ENCODE results near the gene INF2.
"Not testable (repeated sequence)": the region's sequence is repeated elsewhere in the genome, so short reads cannot be mapped to it uniquely, and the experiment has no call there.

The INF2 gene

DNA sequence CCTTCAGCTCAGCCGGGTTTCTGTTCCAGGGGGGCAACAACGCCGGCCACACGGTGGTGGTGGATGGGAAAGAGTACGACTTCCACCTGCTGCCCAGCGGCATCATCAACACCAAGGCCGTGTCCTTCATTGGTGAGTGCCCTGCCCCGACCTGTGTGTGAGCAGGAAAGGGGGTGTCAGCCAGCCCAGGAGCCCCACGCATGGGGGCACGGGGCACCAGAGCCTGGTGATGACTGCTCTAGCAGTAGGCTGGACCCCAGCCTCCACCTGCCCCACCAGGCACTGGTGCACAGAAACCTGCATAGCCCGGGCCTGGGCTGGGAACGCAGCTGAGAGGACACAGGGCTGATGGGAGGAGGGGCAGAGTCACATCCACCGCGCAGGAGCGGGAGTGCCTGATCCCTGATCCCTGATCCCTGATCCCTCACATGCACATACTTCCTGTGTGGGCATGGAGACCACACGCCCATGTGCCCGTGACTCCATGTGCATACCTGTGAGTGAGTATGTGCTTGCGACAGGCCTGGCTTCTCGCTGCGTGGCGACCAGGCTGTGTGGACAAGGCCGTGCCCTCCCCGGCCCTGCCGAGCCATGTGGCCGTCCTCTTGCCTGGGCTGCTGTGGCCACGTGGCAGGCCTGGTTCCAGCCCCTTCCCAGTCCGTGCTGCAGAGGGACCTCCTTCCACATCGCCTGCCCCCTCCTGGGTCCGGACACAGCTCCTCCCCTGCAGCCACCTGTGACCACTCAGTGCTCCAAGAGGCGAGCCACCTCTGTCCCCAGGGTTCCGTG lies 45.8 kb downstream of the INF2 start:
- peak; percentile 52 for DNase-seq (ENCODE audit: low spot score)

DNA sequence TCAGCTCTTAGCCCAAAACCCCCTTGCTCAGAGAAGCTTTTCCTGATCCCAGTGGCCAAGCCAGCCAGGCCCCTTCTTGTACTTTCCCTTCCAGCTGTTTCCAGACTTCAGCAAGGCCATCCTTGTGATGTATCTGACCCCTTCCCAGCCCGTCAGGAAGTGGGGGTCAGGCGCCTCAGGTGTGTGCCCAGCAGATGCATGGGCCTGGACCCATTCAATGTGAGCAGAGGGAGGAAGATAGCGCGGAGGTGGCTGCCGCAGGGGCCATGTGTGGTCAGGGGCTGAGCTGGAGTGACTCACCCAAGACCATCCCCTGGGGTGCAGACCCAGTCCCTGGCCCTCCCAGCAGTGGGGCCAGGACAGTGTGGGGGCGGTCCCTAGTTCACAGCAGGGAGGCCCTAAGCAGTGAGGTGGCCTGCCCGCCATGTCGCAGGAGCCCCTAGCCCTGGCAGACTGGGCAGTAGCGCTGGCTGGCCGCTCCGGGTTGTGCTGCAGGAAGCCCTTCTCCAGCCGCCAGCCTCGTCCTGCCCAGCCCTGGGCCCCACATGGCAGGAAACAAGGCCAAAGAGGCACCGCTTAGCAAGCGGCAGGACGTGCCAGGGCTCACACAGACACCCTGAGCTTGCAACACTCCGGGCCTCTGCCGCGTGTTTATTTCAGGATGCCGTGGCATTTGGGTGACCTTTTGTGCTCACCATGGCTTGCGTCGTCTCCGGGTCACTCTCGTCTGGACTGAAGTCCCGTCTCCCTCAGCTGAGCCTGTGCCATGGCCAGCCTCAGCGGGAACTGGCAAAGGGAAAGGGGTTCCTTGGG lies 46.6 kb downstream of the INF2 start:
- DNase-seq (ENCODE audit: low spot score) = no peak

DNA sequence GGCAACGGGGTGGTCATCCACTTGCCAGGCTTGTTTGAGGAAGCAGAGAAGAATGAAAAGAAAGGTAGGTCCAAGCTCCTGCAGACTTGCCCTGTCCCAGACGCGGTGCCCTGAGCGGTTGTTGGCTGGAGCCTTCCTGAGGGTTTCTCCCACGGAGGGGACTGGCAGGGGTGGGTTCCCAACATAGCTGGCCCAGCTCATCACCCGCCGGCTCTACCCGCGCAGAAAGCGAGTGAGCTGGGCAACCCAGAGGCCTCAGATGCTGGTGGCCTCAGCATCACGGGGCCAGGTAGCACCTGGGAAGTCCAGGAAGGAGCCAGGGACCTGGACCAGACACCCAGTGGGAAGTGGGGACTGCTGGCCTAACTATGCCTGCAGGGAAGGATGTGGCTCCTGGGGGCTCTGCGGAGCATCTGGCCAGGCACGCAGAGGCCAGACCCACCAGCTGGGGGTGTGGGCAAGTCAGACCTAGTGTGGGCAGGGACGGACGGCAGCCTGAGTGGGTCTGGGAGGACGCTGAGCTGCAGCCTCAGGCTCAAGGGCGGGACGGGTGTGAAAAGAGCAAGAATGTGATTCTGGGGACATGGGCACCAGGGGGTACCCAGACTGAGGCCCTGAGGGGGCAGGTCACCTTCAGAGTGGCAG lies 49.1 kb downstream of the INF2 start:
- DNase-seq (ENCODE audit: low spot score) = no peak

DNA sequence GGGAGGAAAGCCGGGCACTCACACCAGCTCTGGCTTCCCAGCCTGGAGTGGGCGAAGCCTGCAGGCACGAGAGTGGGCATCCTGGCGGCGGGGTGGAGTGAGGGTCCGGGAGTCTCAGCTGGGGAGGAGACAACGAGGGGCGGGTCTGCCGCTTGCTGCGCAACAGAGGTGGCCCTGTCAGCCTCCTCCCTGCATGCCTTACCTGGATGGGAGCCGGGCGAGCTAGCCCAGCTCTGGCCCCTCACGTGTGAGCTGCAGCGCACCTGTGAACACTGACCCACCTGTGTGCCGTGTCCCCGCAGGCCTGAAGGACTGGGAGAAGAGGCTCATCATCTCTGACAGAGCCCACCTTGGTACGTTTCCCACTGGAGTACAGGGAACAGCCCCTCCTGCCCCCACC lies 49.6 kb downstream of the INF2 start:
- DNase-seq (ENCODE audit: low spot score) = no peak

DNA sequence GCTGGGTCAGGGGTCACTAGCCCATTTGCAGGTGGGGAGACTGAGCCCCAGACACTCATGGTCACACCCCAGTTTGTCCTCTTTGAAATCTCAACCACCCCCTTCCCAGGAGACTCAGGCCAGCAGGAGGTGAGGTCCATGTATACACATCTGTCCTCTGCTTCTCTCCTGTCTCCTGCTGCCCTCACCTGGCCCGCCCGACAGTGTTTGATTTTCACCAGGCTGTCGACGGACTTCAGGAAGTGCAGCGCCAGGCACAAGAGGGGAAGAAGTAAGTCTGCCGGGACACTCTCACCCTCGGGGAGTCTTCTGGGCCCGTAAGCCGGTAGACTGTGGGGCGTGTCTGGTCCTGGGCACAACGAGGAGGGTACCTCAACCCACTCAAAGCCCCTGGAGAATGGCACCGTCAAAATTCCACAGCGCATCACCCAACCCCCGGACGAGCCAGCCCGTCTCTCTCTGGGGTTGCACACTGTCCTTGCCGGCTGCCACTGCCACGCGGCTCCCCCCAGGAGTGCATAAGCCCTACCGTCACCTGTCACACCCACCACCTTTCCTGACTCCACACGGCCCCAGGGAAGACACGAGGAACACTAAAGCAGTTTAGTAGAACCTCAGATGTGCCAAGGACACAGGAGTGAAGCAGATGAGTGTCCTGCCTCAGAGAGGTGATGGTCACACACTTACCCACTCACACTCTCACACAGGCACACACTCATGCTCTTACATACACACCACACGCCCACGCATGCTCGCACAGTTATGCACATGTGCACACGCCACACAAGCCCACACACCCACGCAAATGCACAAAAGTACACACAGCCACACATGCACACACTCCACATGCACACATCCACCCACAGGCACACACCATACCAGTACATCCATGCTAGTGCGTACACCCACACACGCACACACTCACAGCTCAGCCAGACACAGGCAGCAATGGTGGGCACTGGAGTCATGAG lies 50.4 kb downstream of the INF2 start:
- no peak for DNase-seq (ENCODE audit: low spot score)

DNA sequence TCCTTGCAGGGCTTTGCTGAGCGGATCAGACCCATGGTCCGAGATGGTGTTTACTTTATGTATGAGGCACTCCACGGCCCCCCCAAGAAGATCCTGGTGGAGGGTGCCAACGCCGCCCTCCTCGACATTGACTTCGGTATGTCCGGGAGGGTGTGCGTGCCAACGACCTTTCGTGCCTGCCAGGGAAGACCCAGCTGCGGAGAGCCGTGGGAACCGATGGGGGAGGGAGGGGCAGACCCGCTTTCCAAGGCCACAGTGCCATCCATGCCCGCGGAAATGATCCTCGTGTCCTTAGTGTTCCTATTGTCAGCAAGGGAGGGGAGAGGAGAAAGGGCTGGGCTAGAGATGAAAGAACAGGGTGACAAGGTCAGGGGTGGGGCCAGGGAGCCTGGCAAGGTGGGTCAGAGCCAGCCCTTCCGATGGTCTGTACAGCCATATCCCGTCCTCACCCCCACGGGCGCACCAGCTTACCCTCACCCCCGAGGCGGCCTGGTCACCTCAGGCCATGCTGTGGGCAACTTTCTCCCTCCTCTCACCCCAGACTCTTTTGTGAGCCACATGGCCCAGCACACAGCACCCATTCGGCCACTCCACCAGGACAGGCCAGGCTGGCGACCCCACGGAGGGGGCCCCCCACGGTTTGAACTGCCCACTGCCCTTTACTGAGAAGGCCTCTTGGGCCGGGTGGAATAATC lies 51.8 kb downstream of the INF2 start:
- DNase-seq (ENCODE audit: low spot score) = peak; percentile 28

DNA sequence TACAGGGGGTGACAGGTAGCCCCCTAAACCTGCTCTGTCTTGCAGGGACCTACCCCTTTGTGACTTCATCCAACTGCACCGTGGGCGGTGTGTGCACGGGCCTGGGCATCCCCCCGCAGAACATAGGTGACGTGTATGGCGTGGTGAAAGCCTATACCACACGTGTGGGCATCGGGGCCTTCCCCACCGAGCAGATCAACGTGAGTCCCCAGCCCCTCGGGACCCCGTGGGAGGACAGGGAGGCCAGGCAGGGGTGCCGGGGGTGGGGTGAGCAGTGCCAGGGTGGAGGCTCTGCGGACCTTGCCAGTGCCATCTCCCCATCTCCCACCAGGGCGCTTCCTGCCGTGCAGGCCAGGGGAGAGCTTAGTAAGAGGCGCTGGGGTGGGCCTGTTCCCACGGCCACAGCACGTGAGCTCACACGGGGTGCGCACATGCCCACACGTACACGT lies 52.4 kb downstream of the INF2 start:
- DNase-seq (ENCODE audit: low spot score) = no peak

DNA sequence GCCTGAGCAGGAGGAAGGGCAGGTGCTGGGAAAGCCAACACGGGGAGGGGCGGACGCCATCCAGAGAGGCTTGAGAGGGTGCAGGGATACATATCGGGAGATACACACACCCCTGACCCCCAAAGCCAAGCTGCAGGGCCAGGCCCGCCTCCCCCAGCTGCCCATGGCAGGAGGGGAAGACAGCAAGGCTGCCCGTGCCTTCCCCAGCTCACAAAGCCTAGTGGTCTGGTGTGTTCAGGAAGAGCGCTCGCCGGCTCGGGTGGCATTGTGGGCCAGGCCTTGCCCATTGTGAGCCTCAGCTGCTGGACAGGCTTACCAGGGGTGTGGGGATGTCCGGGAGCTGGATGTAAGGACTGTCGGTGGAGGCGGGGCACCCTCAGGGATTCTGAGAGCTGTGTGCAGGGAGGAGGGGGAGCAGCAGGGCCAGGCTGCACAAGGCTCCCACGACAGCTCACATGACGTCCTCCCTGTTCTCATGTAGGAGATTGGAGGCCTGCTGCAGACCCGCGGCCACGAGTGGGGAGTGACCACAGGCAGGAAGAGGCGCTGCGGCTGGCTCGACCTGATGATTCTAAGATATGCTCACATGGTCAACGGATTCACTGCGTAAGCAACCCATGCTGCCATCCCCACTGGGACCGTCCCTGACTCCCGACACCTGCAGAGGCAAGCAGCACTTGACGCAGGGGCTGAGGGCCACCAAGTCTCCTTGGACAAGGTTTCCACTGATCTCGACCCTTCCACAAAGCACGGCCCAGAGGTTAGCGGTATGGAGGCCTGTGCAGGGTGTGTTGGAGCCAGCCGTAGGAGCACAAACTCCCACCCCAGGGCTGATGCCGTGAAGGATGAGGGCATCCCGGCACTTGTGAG lies 53.4 kb downstream of the INF2 start:
- DNase-seq (ENCODE audit: low spot score) = no peak

DNA sequence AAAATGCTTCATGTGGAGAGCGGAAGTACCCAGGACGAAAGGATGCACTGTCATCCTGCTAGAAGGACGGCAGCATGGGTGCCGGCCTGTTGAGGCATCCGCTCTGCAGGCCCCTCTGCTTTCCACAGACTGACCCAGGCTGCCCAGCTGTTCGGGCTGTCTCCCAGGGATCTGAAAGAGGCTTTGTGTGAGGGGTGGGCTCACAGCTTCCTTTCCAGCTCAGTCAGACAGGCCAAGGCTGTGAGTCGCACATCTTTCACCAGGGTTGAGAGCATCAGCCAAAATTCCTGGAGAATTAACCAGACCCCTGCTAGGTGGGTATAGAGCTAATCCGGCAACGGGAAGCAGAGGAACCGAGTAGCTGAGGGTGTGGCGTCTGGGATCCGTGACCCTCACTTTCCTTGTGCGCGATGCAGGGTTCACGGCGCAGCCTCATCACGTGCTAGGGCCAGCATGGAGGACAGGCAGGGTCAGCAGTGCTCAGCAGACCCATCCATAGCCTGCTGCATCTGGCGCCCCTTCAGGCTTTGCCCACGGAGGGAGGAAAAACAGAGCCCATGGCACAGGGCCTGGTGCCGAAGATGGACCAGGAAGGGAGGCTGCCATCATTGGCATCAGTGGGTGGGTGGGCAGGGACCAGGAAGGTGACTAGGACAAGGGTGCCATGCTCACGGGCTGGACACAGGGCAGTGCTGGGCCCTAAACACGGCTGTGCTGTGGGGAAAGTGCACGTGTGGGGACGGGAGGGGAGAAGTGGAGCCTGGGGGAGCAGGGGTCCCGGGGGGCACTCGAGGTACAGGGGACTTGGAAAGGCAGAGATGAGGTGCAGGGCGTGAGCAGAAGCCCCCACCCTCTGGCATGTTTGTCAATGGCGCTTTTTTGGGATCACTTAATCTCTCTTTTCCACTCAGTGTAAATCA lies 54.3 kb downstream of the INF2 start:
- DNase-seq (ENCODE audit: low spot score) = no peak

DNA sequence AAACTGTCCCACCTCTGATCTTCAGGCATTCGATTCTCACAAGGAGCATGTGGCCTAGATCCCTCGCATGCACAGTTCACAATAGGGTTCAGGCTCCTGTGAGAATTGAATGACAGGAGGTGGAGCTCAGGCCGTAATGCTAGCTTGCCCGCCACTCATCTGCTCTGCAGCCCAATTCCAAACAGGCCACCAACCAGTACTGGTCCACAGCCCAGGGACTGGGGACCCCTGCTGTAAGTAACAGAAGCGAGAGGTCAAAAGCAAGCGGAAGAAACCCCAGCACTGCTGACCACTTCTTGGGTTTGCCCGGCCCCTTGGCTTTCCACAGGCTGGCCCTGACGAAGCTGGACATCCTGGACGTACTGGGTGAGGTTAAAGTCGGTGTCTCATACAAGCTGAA lies 55.1 kb downstream of the INF2 start:
- no peak for DNase-seq (ENCODE audit: low spot score)

DNA sequence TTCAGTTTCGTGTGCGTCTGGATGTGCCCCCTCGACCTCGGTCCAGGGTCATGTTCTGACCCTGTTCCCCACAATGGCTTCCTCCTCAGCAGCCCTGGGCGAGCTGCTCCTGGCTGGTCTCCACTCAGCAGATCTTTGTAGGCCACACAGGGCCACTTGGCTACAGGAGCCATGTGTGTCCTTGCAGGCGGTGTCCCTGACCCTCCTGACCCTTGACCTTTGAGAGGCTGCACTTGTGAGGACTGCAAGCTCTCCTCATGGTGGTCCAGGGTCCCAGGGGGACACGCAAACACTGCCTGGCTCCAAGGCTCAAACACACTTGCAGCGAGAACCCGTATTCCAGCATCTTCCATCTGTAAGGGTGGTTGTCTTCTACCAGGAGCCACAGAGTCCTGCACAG lies 56.0 kb downstream of the INF2 start:
- DNase-seq (ENCODE audit: low spot score) = no peak

DNA sequence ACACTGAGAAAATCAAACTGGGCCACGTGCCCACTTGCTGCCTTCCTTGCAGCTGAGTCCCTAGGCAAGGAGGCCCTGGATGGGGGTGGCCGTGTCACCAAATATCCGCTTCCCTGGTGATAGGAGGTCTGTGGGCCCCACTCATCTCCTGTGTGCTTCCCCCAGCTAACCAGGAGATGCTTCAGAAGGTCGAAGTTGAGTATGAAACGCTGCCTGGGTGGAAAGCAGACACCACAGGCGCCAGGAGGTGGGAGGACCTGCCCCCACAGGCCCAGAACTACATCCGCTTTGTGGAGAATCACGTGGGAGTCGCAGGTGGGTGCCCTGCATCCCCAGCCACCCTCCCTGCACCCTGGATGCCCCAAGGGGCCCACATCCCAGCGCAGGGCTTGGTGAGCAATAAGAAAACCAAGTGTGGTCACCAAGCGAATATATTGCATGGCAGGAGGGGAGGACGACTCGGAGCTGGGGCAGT lies 56.7 kb downstream of the INF2 start:
- DNase-seq (ENCODE audit: low spot score) = no peak

DNA sequence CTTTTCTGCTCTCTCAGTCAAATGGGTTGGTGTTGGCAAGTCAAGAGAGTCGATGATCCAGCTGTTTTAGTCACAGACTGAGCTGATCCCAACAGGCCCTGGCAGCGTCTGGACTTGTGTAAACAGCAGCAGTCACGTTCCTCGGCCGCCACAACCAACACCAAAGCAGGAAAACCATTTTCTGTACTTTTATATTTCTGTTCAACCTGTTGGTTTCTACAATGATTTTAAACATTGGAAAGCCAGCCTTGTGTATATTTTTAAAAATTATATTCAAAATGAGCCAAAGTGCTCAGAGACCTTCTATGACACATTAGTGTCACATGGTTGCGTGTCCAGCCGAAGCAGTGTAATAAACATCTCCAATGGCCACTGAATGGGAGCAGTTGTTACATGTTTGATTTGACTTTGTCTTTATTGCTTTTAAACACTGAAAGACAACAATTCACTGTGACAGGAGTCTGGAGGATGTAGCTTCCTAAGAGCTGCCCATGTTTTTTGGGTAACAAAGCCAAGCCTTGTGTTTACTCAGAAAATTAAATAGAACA lies 57.6 kb downstream of the INF2 start:
- no peak for DNase-seq (ENCODE audit: low spot score)

DNA sequence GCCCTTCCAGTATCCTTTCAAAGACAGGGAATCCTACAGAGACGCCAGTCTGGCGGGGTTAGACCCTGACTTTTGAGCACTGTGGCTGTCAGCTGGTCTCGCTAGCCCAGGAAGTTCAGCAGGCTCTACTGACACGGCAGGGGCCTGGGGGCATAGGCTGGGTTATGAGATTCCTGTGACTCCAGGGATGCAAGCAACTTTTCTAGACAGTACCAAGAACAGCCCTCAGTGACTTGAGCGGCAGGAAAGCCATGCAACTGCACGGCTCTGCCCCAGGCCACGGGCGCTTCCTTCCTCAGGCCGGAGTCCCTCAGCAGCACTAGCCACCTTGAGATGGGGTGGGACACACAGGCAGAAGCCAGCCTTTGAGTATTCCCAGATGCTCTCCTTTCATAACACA lies 58.5 kb downstream of the INF2 start:
- DNase-seq (ENCODE audit: low spot score) = no peak

DNA sequence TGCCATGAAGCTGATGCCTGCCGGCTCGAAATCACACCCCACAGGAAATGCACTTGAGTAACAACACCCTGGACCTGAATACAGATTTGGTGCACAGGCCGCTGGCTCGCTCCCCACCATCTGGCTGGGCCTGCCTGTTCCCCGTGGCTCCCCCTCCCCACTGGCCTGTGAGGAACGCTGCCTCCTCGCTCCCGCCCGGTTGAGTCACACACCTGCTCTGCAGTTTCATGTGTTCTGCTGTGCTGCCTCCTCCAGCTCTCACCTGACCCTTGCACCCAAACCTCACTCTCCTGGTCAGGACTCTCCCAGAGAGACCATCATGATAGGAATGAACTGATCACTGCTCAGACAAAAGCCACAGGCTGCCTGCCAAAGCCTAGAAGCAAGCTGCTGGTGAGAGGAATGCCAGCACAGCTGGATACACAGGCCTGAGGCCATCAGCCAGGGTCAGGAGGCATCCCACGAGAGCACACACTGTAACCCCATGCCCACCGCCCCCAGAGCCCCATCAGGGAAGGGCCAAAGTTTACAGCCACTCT lies 59.8 kb downstream of the INF2 start:
- DNase-seq (ENCODE audit: low spot score) = peak; percentile 60

DNA sequence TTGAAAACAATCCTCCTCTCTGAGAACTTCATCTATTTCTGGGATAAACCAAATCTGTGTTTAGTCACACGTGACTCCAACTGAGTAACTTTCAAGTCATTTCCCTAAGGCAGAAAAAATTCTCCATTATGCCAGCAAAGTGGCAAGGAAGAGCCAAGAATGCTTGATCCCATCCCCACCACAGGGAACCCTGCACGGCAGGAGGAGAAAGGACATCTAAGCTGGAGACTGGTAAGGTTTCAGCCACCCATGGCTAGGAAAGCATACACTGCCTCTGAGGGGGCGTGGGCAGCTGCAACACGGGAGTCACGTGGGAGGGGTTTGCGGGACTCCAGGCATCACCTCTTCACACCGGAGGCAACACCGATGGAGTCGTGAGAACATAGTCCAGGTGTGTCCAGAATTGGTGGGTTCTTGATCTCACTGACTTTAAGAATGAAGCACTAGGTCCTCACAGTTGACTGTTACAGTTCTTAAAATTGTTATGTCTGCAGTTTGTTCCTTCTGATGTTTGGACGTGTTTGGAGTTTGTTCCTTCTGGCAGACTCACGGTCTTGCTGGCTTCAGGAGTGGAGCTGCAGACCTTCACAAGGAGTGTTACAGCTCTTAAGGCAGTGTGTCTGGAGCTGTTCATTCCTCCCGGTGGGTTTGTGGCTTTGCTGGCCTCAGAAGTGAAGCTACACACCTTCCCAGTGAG lies 60.8 kb downstream of the INF2 start:
- DNase-seq (ENCODE audit: low spot score) = no peak

DNA sequence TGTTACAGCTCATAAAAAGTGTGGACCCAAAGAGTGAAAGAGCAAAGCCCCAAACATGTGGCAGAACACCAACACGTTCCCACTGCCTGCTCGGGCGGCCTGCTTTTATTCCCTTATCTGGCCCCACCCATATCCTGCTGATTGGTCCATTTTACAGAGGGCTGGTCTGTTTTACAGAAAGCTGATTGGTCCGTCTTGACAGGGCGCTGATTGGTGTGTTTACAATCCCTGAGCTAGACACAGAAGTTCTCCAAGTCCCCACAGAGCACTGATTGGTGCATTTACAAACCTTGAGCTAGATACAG lies 61.3 kb downstream of the INF2 start:
- DNase-seq (ENCODE audit: low spot score) = not testable (repeated sequence)

All from SW480 (cell line).